H1 (cell line): ENCODE measurements around the gene BBS12. TPM values are rescaled to one million over a fixed set of nuclear protein-coding genes. Genes with fewer than 3 reads are reported as not detected.

Source experiments
- CTCF ChIA-PET: fragments of 300-600 bp; sonication (Branson Sonifier 250); formaldehyde crosslinking; loops from one replicate; lab custom pipeline; 2021; ENCODE audit not compliant: partially characterized antibody; lab: Charles Lee
- POLR2A ChIA-PET: fragments of 300-600 bp; sonication (Branson Sonifier 250); formaldehyde crosslinking; loops from one replicate; lab custom pipeline; 2021; ENCODE audit warnings: inconsistent platforms; ENCODE audit not compliant: partially characterized antibody; lab: Charles Lee
- DNase-seq, 2 experiments: peaks; one replicate each; pipeline versions ENCODE4 v3.0.0 to v3.0.0-alpha.2; 2010 to 2022; ENCODE audit warnings: low spot score in 2 of 2, low read depth in 1 of 2, mixed read lengths in 1 of 2
- FAIRE-seq: peaks from 2 replicates; lab custom pipeline; 2011; peaks lifted over from hg19 to GRCh38; lab: Jason Lieb, UNC
- H2AFZ ChIP-seq: 2 replicates; pipeline ENCODE4 v1.8.1; 2012; ENCODE audit warnings: low read length, inconsistent platforms
- H2AK5ac ChIP-seq: 2 replicates; pipeline ENCODE4 v1.6.1; 2013; ENCODE audit warnings: low read depth, low read length
- H2BK120ac ChIP-seq: replicated peaks from 2 replicates; pipeline ENCODE3; 2013; ENCODE audit warnings: low read depth, low read length, inconsistent platforms
- H2BK12ac ChIP-seq: 2 replicates; pipeline ENCODE4 v1.6.1; 2013; ENCODE audit warnings: low read depth, low read length
- H2BK15ac ChIP-seq: 2 replicates; pipeline ENCODE4 v1.6.1; 2013; ENCODE audit warnings: low read length
- H2BK20ac ChIP-seq: 2 replicates; pipeline ENCODE4 v1.6.1; 2013; ENCODE audit warnings: low read length
- H2BK5ac ChIP-seq: 2 replicates; pipeline ENCODE4 v1.6.1; 2013; ENCODE audit warnings: low read depth, low read length
- H3K14ac ChIP-seq: 2 replicates; pipeline ENCODE4 v1.6.1; 2013; ENCODE audit warnings: inconsistent platforms; ENCODE audit not compliant: insufficient read length
- H3K18ac ChIP-seq: 2 replicates; pipeline ENCODE4 v1.6.1; 2013; ENCODE audit warnings: low read length; ENCODE audit errors: extremely low read depth
- H3K23ac ChIP-seq: 2 replicates; pipeline ENCODE4 v1.6.1; 2013; ENCODE audit warnings: inconsistent platforms; ENCODE audit not compliant: insufficient read length
- H3K23me2 ChIP-seq: 2 replicates; pipeline ENCODE4 v1.6.1; 2013; ENCODE audit warnings: low read depth, low read length
- H3K27ac ChIP-seq: 2 replicates; pipeline ENCODE4 v1.6.1; 2011; ENCODE audit warnings: low read depth, low read length, inconsistent platforms
- H3K27me3 ChIP-seq, 4 experiments: replicated peaks in 1 of 4; 1 replicate in 1 of 4; 2 replicates in 3 of 4; pipeline versions ENCODE4 v1.6.1 to v1.8.1; 2011 to 2013; ENCODE audit warnings: low read length in 3 of 4, mild to moderate bottlenecking in 3 of 4, inconsistent platforms in 2 of 4, mixed read lengths in 2 of 4, moderate library complexity in 1 of 4; ENCODE audit not compliant: control insufficient read depth in 3 of 4, insufficient read depth in 3 of 4; ENCODE audit errors: extremely low read depth in 1 of 4
- H3K36me3 ChIP-seq, 4 experiments: 2 replicates each; pipeline versions ENCODE4 v1.6.1 to v1.8.1; 2011 to 2013; ENCODE audit warnings: mild to moderate bottlenecking in 4 of 4, low read length in 3 of 4, moderate library complexity in 2 of 4, control low read depth in 1 of 4, inconsistent platforms in 1 of 4; ENCODE audit not compliant: insufficient read depth in 4 of 4, control insufficient read depth in 2 of 4
- H3K4ac ChIP-seq: replicated peaks from 2 replicates; pipeline ENCODE3; 2013; ENCODE audit warnings: low read length, low read depth, mixed read lengths, inconsistent platforms; ENCODE audit not compliant: insufficient read length
- H3K4me1 ChIP-seq, 4 experiments: replicated peaks in 1 of 4; 1 replicate in 1 of 4; 2 replicates in 3 of 4; pipeline versions ENCODE4 v1.6.1 to v1.8.1; 2011 to 2013; ENCODE audit warnings: low read length in 3 of 4, inconsistent platforms in 2 of 4, mixed read lengths in 1 of 4; ENCODE audit not compliant: insufficient read depth in 4 of 4, control insufficient read depth in 3 of 4
- H3K4me2 ChIP-seq, 2 experiments: 2 replicates each; pipeline versions ENCODE4 v1.6.1 to v1.8.1; 2011 to 2013; ENCODE audit warnings: low read depth in 2 of 2, low read length in 2 of 2, control low read depth in 1 of 2, inconsistent platforms in 1 of 2, mild to moderate bottlenecking in 1 of 2; ENCODE audit not compliant: insufficient read depth in 1 of 2
- H3K4me3 ChIP-seq, 4 experiments: fragments of 200-600, 300-600 bp in 1 of 4; sonication (generic), shearing (Covaris generic), sonication (Bioruptor Twin) in 1 of 4; 2 replicates each; pipeline versions ENCODE4 v1.5.1 to v1.8.1; 2011 to 2016; ENCODE audit warnings: low read length in 4 of 4, low read depth in 3 of 4, control low read depth in 2 of 4, inconsistent platforms in 2 of 4, mild to moderate bottlenecking in 2 of 4, mixed read lengths in 1 of 4, moderate library complexity in 1 of 4; ENCODE audit not compliant: insufficient read depth in 2 of 4; ENCODE audit errors: extremely low read depth in 1 of 4
- H3K56ac ChIP-seq: replicated peaks from 2 replicates; pipeline ENCODE3; 2013; ENCODE audit warnings: low read depth, mild to moderate bottlenecking, mixed read lengths, low read length, inconsistent platforms; ENCODE audit not compliant: insufficient read length
- H3K79me1 ChIP-seq: 2 replicates; pipeline ENCODE4 v1.6.1; 2013; ENCODE audit warnings: low read depth, low read length, control low read depth
- H3K79me2 ChIP-seq, 2 experiments: 2 replicates each; pipeline versions ENCODE4 v1.6.1 to v1.8.1; 2012 to 2013; ENCODE audit warnings: low read length in 2 of 2, mild to moderate bottlenecking in 2 of 2, inconsistent platforms in 1 of 2; ENCODE audit not compliant: insufficient read depth in 2 of 2, control insufficient read depth in 1 of 2
- H3K9ac ChIP-seq, 4 experiments: replicated peaks in 1 of 4; 1 replicate in 1 of 4; 2 replicates in 3 of 4; pipeline versions ENCODE4 v1.6.1 to v1.8.1; 2011 to 2013; ENCODE audit warnings: low read depth in 3 of 4, low read length in 3 of 4, control low read depth in 2 of 4, mild to moderate bottlenecking in 2 of 4, moderate library complexity in 2 of 4, inconsistent platforms in 1 of 4; ENCODE audit errors: extremely low read depth in 1 of 4
- H3K9me3 ChIP-seq, 2 experiments: 2 replicates each; pipeline versions ENCODE4 v1.6.1 to v1.8.1; 2012 to 2013; ENCODE audit warnings: mild to moderate bottlenecking in 2 of 2, moderate library complexity in 2 of 2, control low read depth in 1 of 2, inconsistent platforms in 1 of 2, low read depth in 1 of 2, low read length in 1 of 2, mixed read lengths in 1 of 2; ENCODE audit not compliant: insufficient read depth in 2 of 2
- H4K20me1 ChIP-seq, 2 experiments: replicated peaks in 1 of 2; 2 replicates each; pipeline versions ENCODE3 to v1.8.1; 2011 to 2013; ENCODE audit warnings: inconsistent platforms in 2 of 2, low read length in 2 of 2, mild to moderate bottlenecking in 1 of 2; ENCODE audit not compliant: insufficient read depth in 2 of 2, control insufficient read depth in 1 of 2
- H4K5ac ChIP-seq: 2 replicates; pipeline ENCODE4 v1.6.1; 2013; ENCODE audit warnings: low read length, low read depth, mixed read lengths, inconsistent platforms; ENCODE audit not compliant: insufficient read length
- H4K8ac ChIP-seq: 2 replicates; pipeline ENCODE4 v1.8.0; 2013; ENCODE audit warnings: mild to moderate bottlenecking, moderate library complexity, low read length, inconsistent platforms; ENCODE audit not compliant: insufficient read depth; ENCODE audit errors: extremely low read depth
- H4K91ac ChIP-seq: replicated peaks from 2 replicates; pipeline ENCODE3; 2013; ENCODE audit warnings: low read length, mixed read lengths, inconsistent platforms; ENCODE audit not compliant: insufficient read length
- ASH2L ChIP-seq: fragments of 200-600, 300-600 bp; sonication (generic); IDR thresholded peaks from one replicate; pipeline ENCODE4 v1.7.1; 2017; ENCODE audit warnings: low read length
- HDAC2 ChIP-seq, 2 experiments: fragments of 300-600 bp in 1 of 2; sonication (generic) in 1 of 2; IDR thresholded peaks; 2 replicates each; pipeline ENCODE4 v1.6.1; 2011 to 2012; ENCODE audit warnings: low read depth in 2 of 2, low read length in 2 of 2, mild to moderate bottlenecking in 2 of 2, moderate library complexity in 2 of 2, borderline replicate concordance in 1 of 2, inconsistent platforms in 1 of 2
- KDM1A ChIP-seq: fragments of 200-600, 300-600 bp; sonication (generic); IDR thresholded peaks from 2 replicates; pipeline ENCODE4 v1.7.1; 2016; ENCODE audit warnings: mild to moderate bottlenecking, low read length, borderline replicate concordance
- KDM5A ChIP-seq: fragments of 200-600 bp; IDR thresholded peaks from 2 replicates; pipeline ENCODE4 v1.7.1; 2012; ENCODE audit warnings: mild to moderate bottlenecking, low read length, inconsistent platforms, mixed read lengths
- POLR2AphosphoS5 ChIP-seq: IDR thresholded peaks from 2 replicates; pipeline ENCODE4 v1.6.1; 2011; ENCODE audit warnings: low read depth, low read length
- RXRA ChIP-seq: IDR thresholded peaks from 2 replicates; pipeline ENCODE4 v1.6.1; 2011; ENCODE audit warnings: low read depth, mild to moderate bottlenecking, low read length, moderate library complexity; ENCODE audit not compliant: insufficient read depth
- SP1 ChIP-seq: IDR thresholded peaks from 2 replicates; pipeline ENCODE4 v1.6.1; 2011; ENCODE audit warnings: low read depth, low read length
- SP2 ChIP-seq: IDR thresholded peaks from 2 replicates; pipeline ENCODE4 v1.6.1; 2012; ENCODE audit warnings: mild to moderate bottlenecking, low read length, inconsistent platforms
- TAF7 ChIP-seq: optimal IDR thresholded peaks from 2 replicates; pipeline ENCODE3; 2011; ENCODE audit warnings: low read depth, mild to moderate bottlenecking, inconsistent platforms, low read length, moderate library complexity, borderline replicate concordance
- TCF12 ChIP-seq: IDR thresholded peaks from 2 replicates; pipeline ENCODE4 v1.6.1; 2011; ENCODE audit warnings: low read depth, mild to moderate bottlenecking, low read length
- ZNF274 ChIP-seq: IDR thresholded peaks from 2 replicates; pipeline ENCODE4 v1.7.0; 2012; ENCODE audit warnings: low read length, borderline replicate concordance; ENCODE audit errors: extremely low read depth
- WGBS, 2 experiments: shearing (Covaris generic) in 1 of 2; methylation state at CpG; one replicate each; pipeline versions ENCODE4 v1.1.6 to v1.1.7; 2013 to 2015; ENCODE audit warnings: low lambda C conversion rate in 2 of 2, mixed read lengths in 2 of 2, inconsistent platforms in 1 of 2, low coverage in 1 of 2, missing lambda C conversion rate in 1 of 2; ENCODE audit not compliant: insufficient replicate concordance in 2 of 2, insufficient coverage in 1 of 2, insufficient read length in 1 of 2; ENCODE audit errors: extremely low coverage in 1 of 2, missing lambda C conversion rate in 1 of 2; 5-methylcytosine and 5-hydroxymethylcytosine counted together
- polyA plus RNA-seq, 7 experiments: library from polyadenylated mRNA; depleted of rRNA in 3 of 7; stranded (reverse) in 5 of 7; unstranded in 2 of 7; fragments of >200 nt in 5 of 7; fragments of 200-250 nt in 2 of 7; gene quantifications; 1 replicate in 5 of 7; 2 replicates in 1 of 7; 4 replicates in 1 of 7; pipeline versions ENCODE4 v1.2.1 to v1.2.3, GENCODE V29; 2011 to 2013; ENCODE audit warnings: missing spikeins in 2 of 7, mixed read lengths in 2 of 7
- total RNA-seq: library from RNA; stranded (reverse); fragmentation: NEBNext Ultra II Directional; extraction: Animal tissue kit (Norgen Biotek cat#: 25700); gene quantifications from 2 replicates; pipeline ENCODE4 v1.2.1, GENCODE V29; 2021
- TF ChIP-seq, protein P1 (sequence below): IDR thresholded peaks from 2 replicates; pipeline ENCODE4 v1.6.1; 2012; ENCODE audit warnings: low read length, inconsistent platforms

BBS12 gene
- total and polyA plus RNA-seq, 2 of the 8 experiments (the other 6 are each of a cell fraction or from before 2014, with no cell fraction given): 0.88 to 2.6 TPM

DNA sequence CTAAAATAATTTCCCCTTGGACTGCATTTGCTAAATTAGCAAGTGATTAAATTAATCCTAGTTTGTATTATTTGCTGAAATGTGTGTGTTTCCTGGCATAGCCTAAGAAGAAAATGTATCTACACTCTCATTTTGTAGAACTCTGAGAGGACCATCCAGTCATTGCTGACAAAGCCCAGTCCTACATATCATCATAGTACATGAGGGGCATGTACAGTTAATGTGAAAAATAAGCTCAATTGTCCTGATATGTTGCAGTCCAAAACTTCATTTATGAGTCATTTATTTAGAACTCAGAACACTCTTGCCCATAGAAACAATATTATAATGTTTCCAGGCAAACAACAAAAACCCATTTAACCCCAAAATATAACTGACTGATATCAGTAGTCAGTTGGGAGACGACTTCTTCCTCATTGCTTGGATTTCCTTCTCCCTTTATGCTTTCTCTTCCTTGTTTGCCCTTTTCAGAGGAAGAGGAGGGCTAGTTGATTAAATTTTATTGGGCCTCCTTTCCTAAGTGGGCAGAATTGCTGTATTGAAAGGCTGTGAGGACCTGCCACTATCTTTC, 26.9 kb upstream of the BBS12 start:
- no peaks in the 10 kb centered on the region for H3K79me2 ChIP-seq
- no peak for TF ChIP-seq ZNF274
- no peak for TF ChIP-seq SP1
- no peak for TF ChIP-seq ASH2L
- TF ChIP-seq POLR2AphosphoS5: no peak
- no peak for TF ChIP-seq RXRA
- TF ChIP-seq, protein P1, sequence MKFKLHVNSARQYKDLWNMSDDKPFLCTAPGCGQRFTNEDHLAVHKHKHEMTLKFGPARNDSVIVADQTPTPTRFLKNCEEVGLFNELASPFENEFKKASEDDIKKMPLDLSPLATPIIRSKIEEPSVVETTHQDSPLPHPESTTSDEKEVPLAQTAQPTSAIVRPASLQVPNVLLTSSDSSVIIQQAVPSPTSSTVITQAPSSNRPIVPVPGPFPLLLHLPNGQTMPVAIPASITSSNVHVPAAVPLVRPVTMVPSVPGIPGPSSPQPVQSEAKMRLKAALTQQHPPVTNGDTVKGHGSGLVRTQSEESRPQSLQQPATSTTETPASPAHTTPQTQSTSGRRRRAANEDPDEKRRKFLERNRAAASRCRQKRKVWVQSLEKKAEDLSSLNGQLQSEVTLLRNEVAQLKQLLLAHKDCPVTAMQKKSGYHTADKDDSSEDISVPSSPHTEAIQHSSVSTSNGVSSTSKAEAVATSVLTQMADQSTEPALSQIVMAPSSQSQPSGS: no peak
- TF ChIP-seq TCF12: no peak
- TF ChIP-seq SP2: no peak
- no peak for TF ChIP-seq HDAC2 (IDR thresholded peaks at IDR 0.05; ENCODE audit: borderline replicate concordance in 1 of 2, low read depth in 2 of 2, low read length in 2 of 2)
- no peak for TF ChIP-seq TAF7
- no peak for TF ChIP-seq KDM5A
- TF ChIP-seq KDM1A: no peak

More for the DNA sequence above, 26.9 kb upstream of the BBS12 start:
- no peaks in the 10 kb centered on the region for H3K79me1 ChIP-seq
- H3K18ac ChIP-seq: no peak overlapping the region
- H3K4me2 ChIP-seq: no peak overlapping the region
- no peak overlapping the region for H3K4me3 ChIP-seq
- no peaks in the 10 kb centered on the region for H3K9me3 ChIP-seq
- H3K27ac ChIP-seq: no peak overlapping the region
- no peaks in the 10 kb centered on the region for H3K4me1 ChIP-seq
- H2BK5ac ChIP-seq: no peak overlapping the region
- H4K8ac ChIP-seq: no peak overlapping the region
- no peak overlapping the region; the same call in 1 of the 2 replicates for H2AFZ ChIP-seq
- ChIA-PET CTCF (interaction anchor here (0.6 to 1.9 kb wide), 2 partner anchors 12 to 570 kb away, joined by 3 to 11 read pairs; no protein-coding TSS in a partner anchor), POLR2A (interaction anchor here (1.0 kb wide), 1 partner anchor 12 kb away, joined by 3 read pairs; no protein-coding TSS in a partner anchor)
- no peaks in the 10 kb centered on the region for H3K23me2 ChIP-seq
- no peak overlapping the region for H4K91ac ChIP-seq
- H2BK120ac ChIP-seq: no peak overlapping the region
- H3K4ac ChIP-seq: no peak overlapping the region
- no peak overlapping the region for H4K5ac ChIP-seq
- no peak overlapping the region for H3K56ac ChIP-seq
- no peaks in the 10 kb centered on the region; a peak in 1 of 7 replicates for H3K27me3 ChIP-seq
- 82% methylated on average over 1 of the region's 1 CpG; no CpG with 5 or more reads in 1 of the 2 experiments for WGBS, 2 experiments
- DNase-seq (no peak), FAIRE-seq (no peak)
- H2BK12ac ChIP-seq: no peak overlapping the region
- no peak overlapping the region for H3K23ac ChIP-seq
- no peak overlapping the region for H3K9ac ChIP-seq
- no peak overlapping the region for H2BK20ac ChIP-seq
- H4K20me1 ChIP-seq: no peaks in the 10 kb centered on the region
- H3K36me3 ChIP-seq: no peaks in the 10 kb centered on the region
- no peak overlapping the region for H3K14ac ChIP-seq
- H2BK15ac ChIP-seq: no peak overlapping the region
- H2AK5ac ChIP-seq: no peak overlapping the region
